GM06990 (cell line): ENCODE results near the gene NSMCE3.

Source experiments
- DNase-seq: peaks from one replicate; pipeline ENCODE4 v3.0.0-alpha.2; 2011; ENCODE audit not compliant: insufficient read length; ENCODE audit errors: extremely low read depth
- H3K27me3 ChIP-seq: replicated peaks from 2 replicates; pipeline ENCODE4 v1.6.0; 2011; ENCODE audit warnings: low read length; ENCODE audit not compliant: control insufficient read depth, insufficient read depth
- H3K36me3 ChIP-seq: 2 replicates; pipeline ENCODE4 v1.5.1; 2011; ENCODE audit warnings: low read length; ENCODE audit not compliant: control insufficient read depth, insufficient read depth
- H3K4me3 ChIP-seq: replicated peaks from 2 replicates; pipeline ENCODE4 v1.5.1; 2011; ENCODE audit warnings: low read depth, mild to moderate bottlenecking, control low read depth, low read length
- TF ChIP-seq, protein P1 (sequence below): IDR thresholded peaks from 2 replicates; pipeline ENCODE4 v1.5.1; 2011; ENCODE audit warnings: low read length, control low read depth, mild to moderate bottlenecking, inconsistent platforms; ENCODE audit not compliant: insufficient read depth, poor library complexity, severe bottlenecking

The NSMCE3 gene

DNA sequence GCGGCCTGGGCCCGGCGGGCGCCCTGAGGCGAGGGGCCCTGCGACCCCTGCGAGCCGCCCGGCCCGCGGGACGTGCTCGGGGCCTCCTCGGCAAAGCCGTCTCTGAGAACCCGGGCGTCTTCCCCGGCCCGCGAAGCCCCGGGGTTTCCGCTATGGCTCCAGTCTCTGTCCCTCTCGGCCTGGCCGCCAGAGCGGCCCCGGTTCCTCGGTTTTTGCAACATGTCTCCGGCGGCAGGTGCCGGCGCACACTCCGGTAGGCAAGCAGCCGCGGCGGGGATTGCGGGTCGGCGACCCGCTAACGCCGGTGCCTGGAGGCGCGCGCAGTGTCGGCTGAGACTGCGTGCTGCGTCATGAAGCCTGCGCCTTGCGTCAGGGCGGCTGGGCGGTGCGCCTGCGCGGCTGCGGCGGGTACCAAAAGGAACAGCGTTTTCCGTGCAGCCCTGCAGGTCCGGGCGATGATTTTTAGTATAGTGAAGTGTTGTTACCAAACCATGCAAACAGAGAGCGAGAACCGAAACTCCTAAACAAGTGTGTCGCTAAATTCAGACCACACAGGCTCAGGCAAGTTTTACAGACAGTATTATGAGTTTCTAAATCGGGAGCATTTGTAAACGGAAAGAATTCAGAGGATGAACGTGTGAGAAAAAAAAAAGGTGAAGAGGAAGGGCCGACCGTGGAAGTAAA lies at the start of gene NSMCE3:
Gene NSMCE3, minus strand, starts transcription at position 338 of the 684 bp plus-strand sequence. Its CDS starts 117 bp downstream, at position 221.
- Histone ChIP-seq H3K36me3 (no peaks in the 10 kb centered on the region), H3K4me3 (peak within 1 kb of the TSS; percentile 70), H3K27me3 (no peaks in the 10 kb centered on the region)
- peak; percentile 98 for DNase-seq
- TF ChIP-seq, protein P1, sequence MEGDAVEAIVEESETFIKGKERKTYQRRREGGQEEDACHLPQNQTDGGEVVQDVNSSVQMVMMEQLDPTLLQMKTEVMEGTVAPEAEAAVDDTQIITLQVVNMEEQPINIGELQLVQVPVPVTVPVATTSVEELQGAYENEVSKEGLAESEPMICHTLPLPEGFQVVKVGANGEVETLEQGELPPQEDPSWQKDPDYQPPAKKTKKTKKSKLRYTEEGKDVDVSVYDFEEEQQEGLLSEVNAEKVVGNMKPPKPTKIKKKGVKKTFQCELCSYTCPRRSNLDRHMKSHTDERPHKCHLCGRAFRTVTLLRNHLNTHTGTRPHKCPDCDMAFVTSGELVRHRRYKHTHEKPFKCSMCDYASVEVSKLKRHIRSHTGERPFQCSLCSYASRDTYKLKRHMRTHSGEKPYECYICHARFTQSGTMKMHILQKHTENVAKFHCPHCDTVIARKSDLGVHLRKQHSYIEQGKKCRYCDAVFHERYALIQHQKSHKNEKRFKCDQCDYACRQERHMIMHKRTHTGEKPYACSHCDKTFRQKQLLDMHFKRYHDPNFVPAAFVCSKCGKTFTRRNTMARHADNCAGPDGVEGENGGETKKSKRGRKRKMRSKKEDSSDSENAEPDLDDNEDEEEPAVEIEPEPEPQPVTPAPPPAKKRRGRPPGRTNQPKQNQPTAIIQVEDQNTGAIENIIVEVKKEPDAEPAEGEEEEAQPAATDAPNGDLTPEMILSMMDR, result no peak

DNA sequence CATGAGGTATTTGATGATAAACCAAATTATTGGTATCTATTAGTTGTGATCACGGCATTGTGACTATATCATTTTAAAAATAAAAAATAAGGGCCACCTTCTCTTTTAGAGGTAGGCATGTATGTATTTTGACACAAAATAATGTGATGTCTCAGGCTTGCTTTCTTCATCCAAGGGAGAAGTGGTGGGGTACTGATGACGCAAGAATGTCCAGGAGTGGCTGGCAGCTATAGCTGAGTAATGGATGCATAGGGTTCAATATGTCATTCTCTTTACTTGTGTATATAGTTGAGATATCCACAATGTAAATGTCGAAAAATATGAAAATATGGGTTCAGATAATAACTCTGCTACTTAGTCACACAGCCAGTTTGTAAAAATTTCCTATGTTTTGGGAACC lies 46.8 kb upstream of the NSMCE3 start:
- H3K4me3 ChIP-seq, result no peak overlapping the region
- TF ChIP-seq, protein P1, result no peak
- H3K27me3 ChIP-seq, result no peaks in the 10 kb centered on the region
- no peaks in the 10 kb centered on the region for H3K36me3 ChIP-seq
- DNase-seq, result no peak

DNA sequence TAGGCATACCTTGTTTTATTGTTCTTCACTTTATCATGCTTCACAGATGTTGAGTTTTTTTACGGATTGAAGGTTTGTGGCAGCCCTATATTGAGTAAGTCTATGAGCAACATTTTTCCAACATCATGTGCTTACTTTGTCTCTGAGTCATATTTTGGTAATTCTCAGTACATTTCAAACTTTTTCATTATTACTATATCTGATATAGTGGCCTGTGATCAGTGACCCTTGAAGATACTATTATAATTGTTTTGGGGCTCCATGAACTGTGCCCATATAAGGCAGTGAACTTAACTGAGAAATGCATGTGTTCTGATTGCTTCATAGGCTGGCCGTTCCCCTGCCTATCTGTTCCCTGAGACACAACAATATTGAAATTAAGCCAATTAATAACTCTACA lies 42.8 kb upstream of the NSMCE3 start:
- TF ChIP-seq, protein P1, result no peak
- Histone ChIP-seq H3K27me3 (no peaks in the 10 kb centered on the region), H3K36me3 (no peaks in the 10 kb centered on the region), H3K4me3 (no peak overlapping the region)
- DNase-seq, result peak; percentile 43

DNA sequence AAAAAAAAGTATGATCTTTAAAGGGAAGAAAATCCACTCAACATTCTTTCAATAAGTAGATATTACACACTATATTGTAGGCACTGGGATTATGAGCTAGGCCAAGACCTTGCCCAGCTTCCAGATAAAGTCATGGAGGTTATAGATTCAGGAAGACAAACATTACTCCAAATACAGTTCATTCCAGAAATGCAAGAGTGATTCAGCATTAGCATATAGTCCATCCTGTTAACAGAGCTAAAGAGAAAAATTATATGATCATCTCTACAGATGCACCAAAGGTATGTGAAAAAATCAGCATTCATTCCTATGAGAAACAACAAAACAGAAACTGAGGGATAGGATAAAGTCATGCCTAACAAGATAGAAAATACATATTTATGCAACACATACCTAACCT lies 42.1 kb upstream of the NSMCE3 start:
- Histone ChIP-seq H3K36me3 (no peaks in the 10 kb centered on the region), H3K4me3 (no peak overlapping the region), H3K27me3 (no peaks in the 10 kb centered on the region)
- DNase-seq, result no peak
- TF ChIP-seq, protein P1, result no peak

DNA sequence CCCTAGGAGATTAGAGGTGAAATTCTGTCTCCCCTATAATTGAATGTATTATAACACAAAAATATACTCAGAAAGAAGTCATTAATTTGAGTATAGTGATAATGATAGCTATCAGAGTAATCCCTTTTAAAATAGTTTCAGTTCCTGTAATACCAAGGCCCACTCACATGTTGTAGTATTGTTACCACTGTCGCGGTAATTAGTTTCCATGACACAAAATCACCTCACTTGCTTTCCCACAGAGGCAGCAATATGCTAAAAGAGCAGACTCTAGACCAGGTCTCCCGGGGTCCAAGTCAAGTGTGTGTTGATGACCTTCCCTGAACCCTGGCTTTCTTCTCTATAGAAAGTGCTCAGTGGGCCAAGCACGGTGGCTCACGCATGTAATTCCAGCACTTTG lies 39.5 kb upstream of the NSMCE3 start:
- no peak overlapping the region for H3K4me3 ChIP-seq
- TF ChIP-seq, protein P1, result no peak
- no peaks in the 10 kb centered on the region for H3K27me3 ChIP-seq
- peak; percentile 48 for DNase-seq
- H3K36me3 ChIP-seq, result no peaks in the 10 kb centered on the region
